Suprapubic skin (tissue), 4 donors: Measurements from ENCODE around the gene KPNA4. TPM values are rescaled to one million over a fixed set of nuclear protein-coding genes. Genes with fewer than 3 reads are reported as not detected.
"Not testable (repeated sequence)": the region's sequence is repeated elsewhere in the genome, so short reads cannot be mapped to it uniquely, and the experiment has no call there.

Experiments
- DNase-seq, 2 donors: peaks; one replicate each; pipeline ENCODE4 v3.0.0-alpha.2; 2019; ENCODE audit warnings: low spot score in 2 of 2
- H3K27ac ChIP-seq: fragments of 200-600 bp; sonication (generic); one replicate; pipeline ENCODE4 v1.5.1; 2019
- H3K27me3 ChIP-seq: fragments of 200-600 bp; sonication (generic); one replicate; pipeline ENCODE4 v1.5.1; 2019
- H3K36me3 ChIP-seq: fragments of 200-600 bp; sonication (generic); one replicate; pipeline ENCODE4 v1.5.1; 2019
- H3K4me1 ChIP-seq: fragments of 200-600 bp; sonication (generic); one replicate; pipeline ENCODE4 v1.5.1; 2019
- H3K4me3 ChIP-seq: fragments of 200-600 bp; sonication (generic); one replicate; pipeline ENCODE4 v1.5.1; 2019; ENCODE audit warnings: mild to moderate bottlenecking
- H3K9me3 ChIP-seq: fragments of 200-600 bp; sonication (generic); one replicate; pipeline ENCODE4 v1.5.1; 2019
- EP300 ChIP-seq: sonication (generic); formaldehyde crosslinking; IDR thresholded peaks from one replicate; pipeline ENCODE4 v1.6.1; 2017; ENCODE audit warnings: antibody characterized with exemption
- POLR2A ChIP-seq, 2 donors: fragments of 450-650 bp; IDR thresholded peaks; one replicate each; pipeline ENCODE4 v1.6.1; 2017; ENCODE audit warnings: antibody characterized with exemption in 2 of 2, mild to moderate bottlenecking in 2 of 2, moderate library complexity in 2 of 2
- POLR2AphosphoS5 ChIP-seq, 3 donors: sonication (generic); formaldehyde crosslinking; IDR thresholded peaks; one replicate each; pipeline ENCODE4 v1.6.1; 2017; ENCODE audit warnings: antibody characterized with exemption in 3 of 3
- WGBS: methylation state at CpG from one replicate; pipeline ENCODE4 v1.1.5; 2018; 5-methylcytosine and 5-hydroxymethylcytosine counted together
- total RNA-seq, 4 donors: library from RNA; depleted of rRNA; stranded (reverse); fragments of >200 nt; gene quantifications; one replicate each; pipeline ENCODE4 v1.1.0, GENCODE V29; 2016
- TF ChIP-seq, protein P1 (sequence below), 2 donors: fragments of 200-600 bp in 1 of 2; fragments of 450-650 bp in 1 of 2; sonication (generic) in 1 of 2; IDR thresholded peaks; one replicate each; pipeline ENCODE4 v1.5.1; 2016 to 2019; ENCODE audit warnings: antibody characterized with exemption in 2 of 2, mild to moderate bottlenecking in 1 of 2, moderate library complexity in 1 of 2

The KPNA4 gene
- total RNA-seq, 4 donors from 2014 or later = 23.9 to 35.0 (median 29.4) TPM

DNA sequence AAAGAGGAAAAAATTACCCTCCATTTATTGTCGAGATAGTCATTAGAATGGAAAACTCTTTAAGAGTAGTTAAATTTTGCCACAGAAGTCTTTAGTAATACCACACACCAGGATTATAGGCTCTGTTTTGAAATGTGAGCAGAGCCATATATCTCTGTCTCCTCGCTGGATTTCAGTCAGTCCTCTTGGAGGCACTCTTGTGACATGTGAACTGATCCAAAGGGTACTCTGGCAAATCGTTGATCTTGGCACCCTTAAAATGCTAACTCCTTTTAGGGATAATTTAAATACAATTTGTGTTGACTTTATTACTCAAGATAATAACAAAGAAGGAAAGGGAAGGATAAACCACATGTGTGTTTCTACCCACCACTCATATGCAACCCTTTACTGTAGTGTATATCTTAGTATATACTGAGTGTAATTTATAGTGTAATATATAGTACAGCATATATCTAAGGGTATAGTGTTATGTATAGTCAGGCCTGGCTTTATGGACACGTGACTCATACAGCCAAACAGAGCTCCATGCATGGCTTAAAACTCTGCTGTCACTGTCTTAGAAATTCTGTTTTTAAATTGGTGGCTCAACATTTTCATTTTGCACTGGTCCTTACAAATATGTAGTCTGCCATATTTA is 12.3 kb upstream of the KPNA4 start:
- WGBS = 53% methylated on average over 4 of the region's 4 CpGs
- no peak for DNase-seq
- H3K4me1 ChIP-seq = no peaks in the 10 kb centered on the region

DNA sequence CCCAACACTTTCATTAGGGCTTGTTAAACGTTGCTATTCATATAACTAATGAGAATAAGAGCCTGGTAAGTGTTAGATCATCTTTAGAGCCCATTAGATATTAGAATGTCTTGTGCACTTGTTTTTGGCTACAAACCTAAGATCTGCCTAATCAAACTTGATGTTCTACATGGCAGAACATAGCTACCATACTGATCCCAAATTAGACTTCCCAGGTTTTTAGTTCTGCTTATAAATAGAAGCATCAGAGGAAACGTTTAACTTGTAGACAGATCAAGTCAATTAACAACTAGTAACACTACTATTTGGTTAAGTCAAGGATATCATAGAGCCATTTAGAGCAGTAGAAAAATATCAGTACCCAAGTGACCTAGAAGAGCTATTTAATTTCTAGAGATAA is 11.7 kb upstream of the KPNA4 start:
- Histone ChIP-seq H3K9me3 (no peaks in the 10 kb centered on the region), H3K4me3 (no peak overlapping the region), H3K27me3 (no peaks in the 10 kb centered on the region), H3K36me3 (no peaks in the 10 kb centered on the region), H3K4me1 (no peaks in the 10 kb centered on the region), H3K27ac (no peak overlapping the region)
- WGBS = 57% methylated on average over 2 of the region's 2 CpGs
- DNase-seq = no peak
- no peak for TF ChIP-seq POLR2A (IDR thresholded peaks at IDR 0.05)
- TF ChIP-seq, protein P1, sequence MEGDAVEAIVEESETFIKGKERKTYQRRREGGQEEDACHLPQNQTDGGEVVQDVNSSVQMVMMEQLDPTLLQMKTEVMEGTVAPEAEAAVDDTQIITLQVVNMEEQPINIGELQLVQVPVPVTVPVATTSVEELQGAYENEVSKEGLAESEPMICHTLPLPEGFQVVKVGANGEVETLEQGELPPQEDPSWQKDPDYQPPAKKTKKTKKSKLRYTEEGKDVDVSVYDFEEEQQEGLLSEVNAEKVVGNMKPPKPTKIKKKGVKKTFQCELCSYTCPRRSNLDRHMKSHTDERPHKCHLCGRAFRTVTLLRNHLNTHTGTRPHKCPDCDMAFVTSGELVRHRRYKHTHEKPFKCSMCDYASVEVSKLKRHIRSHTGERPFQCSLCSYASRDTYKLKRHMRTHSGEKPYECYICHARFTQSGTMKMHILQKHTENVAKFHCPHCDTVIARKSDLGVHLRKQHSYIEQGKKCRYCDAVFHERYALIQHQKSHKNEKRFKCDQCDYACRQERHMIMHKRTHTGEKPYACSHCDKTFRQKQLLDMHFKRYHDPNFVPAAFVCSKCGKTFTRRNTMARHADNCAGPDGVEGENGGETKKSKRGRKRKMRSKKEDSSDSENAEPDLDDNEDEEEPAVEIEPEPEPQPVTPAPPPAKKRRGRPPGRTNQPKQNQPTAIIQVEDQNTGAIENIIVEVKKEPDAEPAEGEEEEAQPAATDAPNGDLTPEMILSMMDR (IDR thresholded peaks at IDR 0.05) = no peak
- TF ChIP-seq EP300 = no peak
- no peak for TF ChIP-seq POLR2AphosphoS5 (IDR thresholded peaks at IDR 0.05)

More for the DNA sequence above, 12.3 kb upstream of the KPNA4 start:
- Histone ChIP-seq H3K27me3 (no peaks in the 10 kb centered on the region), H3K9me3 (no peaks in the 10 kb centered on the region), H3K36me3 (no peaks in the 10 kb centered on the region), H3K27ac (no peak overlapping the region), H3K4me3 (no peak overlapping the region)
- no peak for TF ChIP-seq POLR2A (IDR thresholded peaks at IDR 0.05)
- TF ChIP-seq EP300 = no peak
- TF ChIP-seq POLR2AphosphoS5 (IDR thresholded peaks at IDR 0.05) = no peak
- TF ChIP-seq, protein P1 (IDR thresholded peaks at IDR 0.05) = no peak

DNA sequence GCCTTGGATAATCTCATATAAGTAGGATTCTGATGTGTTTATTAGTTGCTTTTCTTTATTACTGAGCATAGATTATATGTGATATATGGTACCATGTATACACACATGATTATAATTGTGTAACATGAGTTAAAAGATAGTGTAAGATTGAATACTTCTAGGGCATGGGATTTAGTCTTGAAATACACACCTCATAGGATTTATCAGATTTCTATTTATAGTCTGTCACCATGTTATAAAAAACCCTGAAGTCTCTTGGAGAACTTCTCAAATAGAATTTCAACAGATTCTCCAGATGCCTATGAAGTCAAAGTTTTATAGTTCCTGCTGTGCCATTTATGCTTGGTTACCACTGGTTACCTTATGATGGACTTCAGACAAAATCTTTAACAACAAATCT is 11.2 kb upstream of the KPNA4 start:
- H3K4me1 ChIP-seq = no peaks in the 10 kb centered on the region
- H3K27ac ChIP-seq = no peak overlapping the region
- H3K9me3 ChIP-seq = no peaks in the 10 kb centered on the region
- no peak for TF ChIP-seq EP300
- TF ChIP-seq POLR2A (IDR thresholded peaks at IDR 0.05) = no peak
- TF ChIP-seq, protein P1 (IDR thresholded peaks at IDR 0.05) = no peak
- TF ChIP-seq POLR2AphosphoS5 (IDR thresholded peaks at IDR 0.05) = no peak
- no peaks in the 10 kb centered on the region for H3K36me3 ChIP-seq
- no peak overlapping the region for H3K4me3 ChIP-seq
- DNase-seq = no peak
- H3K27me3 ChIP-seq = no peaks in the 10 kb centered on the region

DNA sequence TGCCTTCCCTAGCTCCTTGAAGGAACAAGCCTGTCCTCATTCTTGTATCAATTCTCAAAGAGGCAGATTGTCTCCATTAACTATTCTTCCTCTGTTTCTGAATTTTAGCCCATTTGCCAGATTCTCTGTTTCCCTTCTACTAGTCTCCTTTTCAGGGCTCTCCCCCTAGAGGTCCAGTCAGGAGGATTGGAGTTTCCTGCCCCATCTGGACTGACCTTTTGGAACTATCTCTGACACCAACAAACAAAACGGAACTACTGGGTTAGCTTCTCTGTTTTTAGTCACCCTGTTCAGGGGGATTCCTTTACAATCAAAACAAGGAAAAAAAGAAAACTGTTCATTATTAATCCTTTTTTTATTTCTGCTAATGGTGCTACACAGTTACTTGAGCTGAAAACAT is 10.2 kb upstream of the KPNA4 start:
- no peak overlapping the region for H3K27ac ChIP-seq
- H3K4me1 ChIP-seq = no peaks in the 10 kb centered on the region
- DNase-seq = no peak
- no peaks in the 10 kb centered on the region for H3K27me3 ChIP-seq
- TF ChIP-seq, protein P1 (IDR thresholded peaks at IDR 0.05) = no peak
- TF ChIP-seq POLR2AphosphoS5 (IDR thresholded peaks at IDR 0.05) (no peak), POLR2A (IDR thresholded peaks at IDR 0.05) (no peak), EP300 (no peak)
- H3K4me3 ChIP-seq = no peak overlapping the region
- no peaks in the 10 kb centered on the region for H3K36me3 ChIP-seq
- WGBS = 75% methylated on average over 1 of the region's 1 CpG
- no peaks in the 10 kb centered on the region for H3K9me3 ChIP-seq

DNA sequence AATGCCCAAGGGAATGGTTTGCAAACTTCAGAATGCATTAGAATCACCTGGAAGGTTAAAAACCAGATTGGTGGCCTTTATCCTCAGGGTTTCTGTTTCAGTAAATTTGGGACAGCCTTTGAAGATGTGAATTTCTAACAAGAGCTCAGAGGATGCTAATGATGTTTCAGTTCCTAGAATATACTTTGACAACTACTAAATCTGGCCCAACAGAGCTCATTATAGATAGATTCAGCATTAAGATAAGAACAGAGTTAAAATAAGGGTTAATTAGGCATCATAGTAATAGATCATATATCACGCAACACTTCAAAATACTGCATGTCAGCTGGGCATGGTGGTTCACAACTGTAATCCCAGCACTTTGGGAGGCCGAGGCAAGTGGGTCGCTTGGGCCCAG is 9.3 kb upstream of the KPNA4 start:
- H3K9me3 ChIP-seq = no peaks in the 10 kb centered on the region
- no peaks in the 10 kb centered on the region for H3K27me3 ChIP-seq
- DNase-seq = no peak
- H3K4me1 ChIP-seq = no peaks in the 10 kb centered on the region
- 90% methylated on average over 3 of the region's 3 CpGs for WGBS
- no peak overlapping the region for H3K4me3 ChIP-seq
- TF ChIP-seq, protein P1 (IDR thresholded peaks at IDR 0.05) = no peak
- no peak for TF ChIP-seq EP300
- H3K36me3 ChIP-seq = no peaks in the 10 kb centered on the region
- H3K27ac ChIP-seq = no peak overlapping the region

DNA sequence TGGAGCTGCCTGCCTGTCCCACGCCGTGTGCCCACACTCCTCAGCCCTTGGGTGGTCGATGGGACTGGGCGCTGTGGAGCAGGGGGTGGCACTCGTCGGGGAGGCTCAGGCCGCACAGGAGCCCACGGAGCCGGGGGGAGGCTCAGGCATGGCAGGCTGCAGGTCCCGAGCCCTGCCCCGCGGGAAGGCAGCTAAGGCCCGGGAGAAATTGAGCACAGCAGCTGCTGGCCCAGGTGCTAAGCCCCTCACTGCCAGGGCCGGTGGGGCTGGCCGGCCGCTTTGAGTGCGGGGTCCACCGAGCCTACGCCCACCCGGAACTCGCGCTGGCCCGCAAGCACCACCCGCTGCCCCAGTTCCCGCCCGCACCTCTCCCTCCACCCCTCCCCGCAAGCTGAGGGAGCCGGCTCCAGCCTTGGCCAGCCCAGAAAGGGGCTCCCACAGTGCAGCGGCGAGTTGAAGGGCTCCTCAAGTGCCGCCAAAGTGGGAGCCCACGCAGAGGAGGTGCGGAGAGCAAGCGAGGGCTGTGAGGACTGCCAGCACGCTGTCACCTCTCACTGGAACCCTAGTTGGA is 8.7 kb upstream of the KPNA4 start:
- not testable (repeated sequence) for H3K27me3 ChIP-seq, DNase-seq, H3K4me1 ChIP-seq, H3K4me3 ChIP-seq, H3K36me3 ChIP-seq, H3K9me3 ChIP-seq, H3K27ac ChIP-seq
- 97% methylated on average over 13 of the region's 35 CpGs for WGBS
